Measurements from ENCODE around the gene GRAMD1B. TPM values are rescaled to one million over a fixed set of nuclear protein-coding genes. Genes with fewer than 3 reads are reported as not detected.

Gene GRAMD1B
- total RNA-seq, 5 donors from 2014 or later (not counting 1 experiment from before 2014, with no cell fraction given) = 8.6 to 15.6 (median 10.5) TPM

GRCh38 chr11:123504401-123504800, 74.3 kb downstream of the GRAMD1B start:
- ChIA-PET CTCF (interaction anchor here in 1 of 2 donors (0.6 kb wide), 1 partner anchor 403 kb away, joined by 5 read pairs; no protein-coding TSS in a partner anchor), POLR2A (no interaction called here)
- Histone ChIP-seq H3K4me3 (ENCODE audit: control insufficient read depth in 1 of 2, extremely low read depth in 1 of 2, low read length in 1 of 2) (no peak overlapping the region), H3K27ac (ENCODE audit: low read length) (no peak overlapping the region), H3K4me1 (ENCODE audit: control insufficient read depth in 1 of 2, extremely low read depth in 1 of 2, insufficient read depth in 2 of 2, low read length in 2 of 2) (no peaks in the 10 kb centered on the region), H3K27me3 (replicated peaks in 1 of 2; ENCODE audit: control insufficient read depth in 2 of 2, extremely low read depth in 1 of 2, insufficient read depth in 2 of 2, low read length in 1 of 2) (no peaks in the 10 kb centered on the region), H3K9me3 (no peaks in the 10 kb centered on the region), H3K36me3 (ENCODE audit: control insufficient read depth in 2 of 2, extremely low read depth in 1 of 2, insufficient read depth in 1 of 2, low read length in 1 of 2) (no peaks in the 10 kb centered on the region)
- Mint-ChIP-seq H3K9me3 (no peaks in the 10 kb centered on the region), H3K36me3 (no peaks in the 10 kb centered on the region), H3K4me1 (peaks cover 0 to 3% (median 2%) of the 10 kb centered on the region in 3 donors), H3K27ac (no peak overlapping the region), H3K27me3 (no peaks in the 10 kb centered on the region), H3K4me3 (no peak overlapping the region)
- DNase-seq (no peak), ATAC-seq (replicated peaks in 1 of 4) (no peak)
- WGBS (ENCODE audit: insufficient coverage) = 69% methylated on average over 2 of the region's 5 CpGs

GRCh38 chr11:123505546-123506299, 75.7 kb downstream of the GRAMD1B start:
- Mint-ChIP-seq H3K4me1 (peaks cover 0 to 3% (median 2%) of the 10 kb centered on the region in 3 donors), H3K9me3 (no peaks in the 10 kb centered on the region), H3K27ac (no peak overlapping the region), H3K36me3 (no peaks in the 10 kb centered on the region), H3K27me3 (no peaks in the 10 kb centered on the region), H3K4me3 (no peak overlapping the region)
- Histone ChIP-seq H3K36me3 (ENCODE audit: control insufficient read depth in 2 of 2, extremely low read depth in 1 of 2, insufficient read depth in 1 of 2, low read length in 1 of 2) (no peaks in the 10 kb centered on the region), H3K27ac (ENCODE audit: low read length) (no peak overlapping the region), H3K27me3 (replicated peaks in 1 of 2; ENCODE audit: control insufficient read depth in 2 of 2, extremely low read depth in 1 of 2, insufficient read depth in 2 of 2, low read length in 1 of 2) (no peaks in the 10 kb centered on the region), H3K4me1 (ENCODE audit: control insufficient read depth in 1 of 2, extremely low read depth in 1 of 2, insufficient read depth in 2 of 2, low read length in 2 of 2) (no peaks in the 10 kb centered on the region), H3K9me3 (no peaks in the 10 kb centered on the region), H3K4me3 (ENCODE audit: control insufficient read depth in 1 of 2, extremely low read depth in 1 of 2, low read length in 1 of 2) (no peak overlapping the region)
- 86% methylated on average over 1 of the region's 6 CpGs for WGBS (ENCODE audit: insufficient coverage)
- ChIA-PET CTCF (no interaction called here), POLR2A (no interaction called here)
- DNase-seq = no peak
- ATAC-seq (replicated peaks in 1 of 4) = no peak

- no CpG with 5 or more reads among the region's 1 CpG for WGBS (ENCODE audit: insufficient coverage)
- Mint-ChIP-seq H3K4me1 (peaks cover 6 to 8% (median 7%) of the 10 kb centered on the region in 3 donors), H3K36me3 (no peaks in the 10 kb centered on the region), H3K27ac (no peak overlapping the region), H3K4me3 (no peak overlapping the region), H3K27me3 (no peaks in the 10 kb centered on the region), H3K9me3 (no peaks in the 10 kb centered on the region)
- no peak overlapping the region for H3K27ac ChIP-seq (ENCODE audit: low read length)
- DNase-seq (no peak), ATAC-seq (replicated peaks in 1 of 4) (no peak)
- no peaks in the 10 kb centered on the region for H3K9me3 ChIP-seq
- no peak overlapping the region for H3K4me3 ChIP-seq (ENCODE audit: control insufficient read depth in 1 of 2, extremely low read depth in 1 of 2, low read length in 1 of 2)
- H3K27me3 ChIP-seq (replicated peaks in 1 of 2; ENCODE audit: control insufficient read depth in 2 of 2, extremely low read depth in 1 of 2, insufficient read depth in 2 of 2, low read length in 1 of 2) = no peaks in the 10 kb centered on the region
- peaks cover 0 to 7% of the 10 kb centered on the region in 2 experiments for H3K4me1 ChIP-seq (ENCODE audit: control insufficient read depth in 1 of 2, extremely low read depth in 1 of 2, insufficient read depth in 2 of 2, low read length in 2 of 2)
- CTCF ChIA-PET = no interaction called here
- POLR2A ChIA-PET = no interaction called here
- no peaks in the 10 kb centered on the region for H3K36me3 ChIP-seq (ENCODE audit: control insufficient read depth in 2 of 2, extremely low read depth in 1 of 2, insufficient read depth in 1 of 2, low read length in 1 of 2)
Measured at GRCh38 chr11:123507043-123507442, 77.0 kb downstream of the GRAMD1B start.

GRCh38 chr11:123509737-123510578, 79.9 kb downstream of the GRAMD1B start:
- Mint-ChIP-seq H3K36me3 (peaks cover 2% of the 10 kb centered on the region), H3K27ac (no peak overlapping the region), H3K4me1 (peaks cover 5 to 13% (median 6%) of the 10 kb centered on the region in 3 donors), H3K9me3 (no peaks in the 10 kb centered on the region), H3K4me3 (no peak overlapping the region), H3K27me3 (no peaks in the 10 kb centered on the region)
- CTCF ChIA-PET = no interaction called here
- POLR2A ChIA-PET = interaction anchor here in 1 of 2 donors (0.5 kb wide), 1 partner anchor 367 kb away, joined by 8 read pairs; no protein-coding TSS in a partner anchor
- Histone ChIP-seq H3K27ac (ENCODE audit: low read length) (no peak overlapping the region), H3K4me3 (ENCODE audit: control insufficient read depth in 1 of 2, extremely low read depth in 1 of 2, low read length in 1 of 2) (no peak overlapping the region), H3K36me3 (ENCODE audit: control insufficient read depth in 2 of 2, extremely low read depth in 1 of 2, insufficient read depth in 1 of 2, low read length in 1 of 2) (no peaks in the 10 kb centered on the region), H3K27me3 (replicated peaks in 1 of 2; ENCODE audit: control insufficient read depth in 2 of 2, extremely low read depth in 1 of 2, insufficient read depth in 2 of 2, low read length in 1 of 2) (no peaks in the 10 kb centered on the region), H3K9me3 (no peaks in the 10 kb centered on the region), H3K4me1 (ENCODE audit: control insufficient read depth in 1 of 2, extremely low read depth in 1 of 2, insufficient read depth in 2 of 2, low read length in 2 of 2) (peaks cover 0 to 7% of the 10 kb centered on the region in 2 experiments)
- ATAC-seq (replicated peaks in 1 of 4) = no peak
- DNase-seq = no peak
- 84% methylated on average over 12 of the region's 18 CpGs for WGBS (ENCODE audit: insufficient coverage)

- H3K4me1 ChIP-seq (ENCODE audit: control insufficient read depth in 1 of 2, extremely low read depth in 1 of 2, insufficient read depth in 2 of 2, low read length in 2 of 2) = peaks cover 0 to 7% of the 10 kb centered on the region in 2 experiments
- ChIA-PET POLR2A (interaction anchor here in 1 of 2 donors (0.5 kb wide), 1 partner anchor 368 kb away, joined by 8 read pairs; no protein-coding TSS in a partner anchor), CTCF (interaction anchor here in 1 of 2 donors (0.7 kb wide), 1 partner anchor 66 kb away, joined by 3 read pairs; no protein-coding TSS in a partner anchor)
- Mint-ChIP-seq H3K27me3 (no peaks in the 10 kb centered on the region), H3K4me3 (no peak overlapping the region), H3K36me3 (peaks cover 6% of the 10 kb centered on the region), H3K27ac (no peak overlapping the region), H3K9me3 (no peaks in the 10 kb centered on the region), H3K4me1 (peaks cover 5 to 13% (median 6%) of the 10 kb centered on the region in 3 donors)
- no peak for DNase-seq
- no peak overlapping the region for H3K27ac ChIP-seq (ENCODE audit: low read length)
- ATAC-seq (replicated peaks in 1 of 4) = no peak
- no peaks in the 10 kb centered on the region for H3K27me3 ChIP-seq (replicated peaks in 1 of 2; ENCODE audit: control insufficient read depth in 2 of 2, extremely low read depth in 1 of 2, insufficient read depth in 2 of 2, low read length in 1 of 2)
- H3K9me3 ChIP-seq = no peaks in the 10 kb centered on the region
- no peak overlapping the region for H3K4me3 ChIP-seq (ENCODE audit: control insufficient read depth in 1 of 2, extremely low read depth in 1 of 2, low read length in 1 of 2)
- 100% methylated on average over 2 of the region's 13 CpGs for WGBS (ENCODE audit: insufficient coverage)
- H3K36me3 ChIP-seq (ENCODE audit: control insufficient read depth in 2 of 2, extremely low read depth in 1 of 2, insufficient read depth in 1 of 2, low read length in 1 of 2) = no peaks in the 10 kb centered on the region
Measured at GRCh38 chr11:123510579-123510905, 80.5 kb downstream of the GRAMD1B start.

GRCh38 chr11:123511037-123511870, 81.2 kb downstream of the GRAMD1B start:
- Mint-ChIP-seq H3K9me3 (no peaks in the 10 kb centered on the region), H3K27ac (no peak overlapping the region), H3K4me1 (peaks cover 4 to 13% (median 6%) of the 10 kb centered on the region in 3 donors), H3K36me3 (peaks cover 6% of the 10 kb centered on the region), H3K4me3 (no peak overlapping the region), H3K27me3 (no peaks in the 10 kb centered on the region)
- ATAC-seq (replicated peaks in 1 of 4) = peak; percentile 80 to 99 (median 86)
- no peaks in the 10 kb centered on the region for H3K9me3 ChIP-seq
- no peaks in the 10 kb centered on the region for H3K36me3 ChIP-seq (ENCODE audit: control insufficient read depth in 2 of 2, extremely low read depth in 1 of 2, insufficient read depth in 1 of 2, low read length in 1 of 2)
- peaks cover 0 to 7% of the 10 kb centered on the region in 2 experiments for H3K4me1 ChIP-seq (ENCODE audit: control insufficient read depth in 1 of 2, extremely low read depth in 1 of 2, insufficient read depth in 2 of 2, low read length in 2 of 2)
- ChIA-PET POLR2A (interaction anchor here in 1 of 2 donors (0.6 kb wide), 1 partner anchor 105 kb away, joined by 5 read pairs; no protein-coding TSS in a partner anchor), CTCF (interaction anchor here in 1 of 2 donors (0.6 to 0.7 kb wide), 2 partner anchors 65 to 75 kb away, joined by 3 read pairs; no protein-coding TSS in a partner anchor)
- peak; percentile 17 to 80 (median 47) for DNase-seq
- no peak overlapping the region for H3K27ac ChIP-seq (ENCODE audit: low read length)
- WGBS (ENCODE audit: insufficient coverage) = 9% methylated on average over 11 of the region's 14 CpGs
- no peak overlapping the region for H3K4me3 ChIP-seq (ENCODE audit: control insufficient read depth in 1 of 2, extremely low read depth in 1 of 2, low read length in 1 of 2)
- no peaks in the 10 kb centered on the region for H3K27me3 ChIP-seq (replicated peaks in 1 of 2; ENCODE audit: control insufficient read depth in 2 of 2, extremely low read depth in 1 of 2, insufficient read depth in 2 of 2, low read length in 1 of 2)

All from T-cell (primary cell).